ENCODE results near the gene AHSA1.

DNA sequence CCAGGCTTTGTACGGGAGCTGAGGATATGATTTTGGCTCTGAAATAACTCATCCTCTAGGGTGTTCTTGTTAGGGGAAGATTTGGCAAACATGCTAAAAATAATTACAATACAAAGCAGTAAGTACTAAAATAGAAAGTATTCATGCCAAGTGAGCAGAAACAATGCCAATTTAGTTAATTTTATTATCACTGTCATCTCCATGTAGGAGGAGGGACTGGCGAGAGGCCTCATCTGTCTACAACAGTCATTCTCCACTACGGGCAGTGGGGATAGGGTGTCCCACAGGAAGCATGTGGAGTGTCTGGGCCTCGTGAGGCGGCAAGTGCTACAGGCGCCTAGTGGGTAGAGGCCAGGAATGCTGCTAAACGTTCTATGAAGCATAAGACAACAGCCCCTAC is 37.4 kb downstream of the AHSA1 start:
- no peak for TF ChIP-seq POLR2AphosphoS5 (IDR thresholded peaks at IDR 0.05)
- TF ChIP-seq, protein P1, sequence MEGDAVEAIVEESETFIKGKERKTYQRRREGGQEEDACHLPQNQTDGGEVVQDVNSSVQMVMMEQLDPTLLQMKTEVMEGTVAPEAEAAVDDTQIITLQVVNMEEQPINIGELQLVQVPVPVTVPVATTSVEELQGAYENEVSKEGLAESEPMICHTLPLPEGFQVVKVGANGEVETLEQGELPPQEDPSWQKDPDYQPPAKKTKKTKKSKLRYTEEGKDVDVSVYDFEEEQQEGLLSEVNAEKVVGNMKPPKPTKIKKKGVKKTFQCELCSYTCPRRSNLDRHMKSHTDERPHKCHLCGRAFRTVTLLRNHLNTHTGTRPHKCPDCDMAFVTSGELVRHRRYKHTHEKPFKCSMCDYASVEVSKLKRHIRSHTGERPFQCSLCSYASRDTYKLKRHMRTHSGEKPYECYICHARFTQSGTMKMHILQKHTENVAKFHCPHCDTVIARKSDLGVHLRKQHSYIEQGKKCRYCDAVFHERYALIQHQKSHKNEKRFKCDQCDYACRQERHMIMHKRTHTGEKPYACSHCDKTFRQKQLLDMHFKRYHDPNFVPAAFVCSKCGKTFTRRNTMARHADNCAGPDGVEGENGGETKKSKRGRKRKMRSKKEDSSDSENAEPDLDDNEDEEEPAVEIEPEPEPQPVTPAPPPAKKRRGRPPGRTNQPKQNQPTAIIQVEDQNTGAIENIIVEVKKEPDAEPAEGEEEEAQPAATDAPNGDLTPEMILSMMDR (IDR thresholded peaks at IDR 0.05), result no peak

All from esophagus muscularis mucosa (tissue), 3 donors.